ENCODE results near the gene SNUPN. TPM values are rescaled to one million over a fixed set of nuclear protein-coding genes. Genes with fewer than 3 reads are reported as not detected.
"Not testable (repeated sequence)": the region's sequence is repeated elsewhere in the genome, so short reads cannot be mapped to it uniquely, and the experiment has no call there.

Gene SNUPN
- total RNA-seq, 4 donors from 2014 or later: 16.3 to 35.1 (median 23.7) TPM

GRCh38 chr15:75561888-75562287 is 63.6 kb downstream of the SNUPN start:
- DNase-seq (ENCODE audit: low spot score in 2 of 2): no peak
- no peaks in the 10 kb centered on the region for H3K36me3 ChIP-seq
- TF ChIP-seq EP300 (IDR thresholded peaks at IDR 0.05) (no peak), POLR2A (IDR thresholded peaks at IDR 0.05) (no peak)
- TF ChIP-seq, protein P1, sequence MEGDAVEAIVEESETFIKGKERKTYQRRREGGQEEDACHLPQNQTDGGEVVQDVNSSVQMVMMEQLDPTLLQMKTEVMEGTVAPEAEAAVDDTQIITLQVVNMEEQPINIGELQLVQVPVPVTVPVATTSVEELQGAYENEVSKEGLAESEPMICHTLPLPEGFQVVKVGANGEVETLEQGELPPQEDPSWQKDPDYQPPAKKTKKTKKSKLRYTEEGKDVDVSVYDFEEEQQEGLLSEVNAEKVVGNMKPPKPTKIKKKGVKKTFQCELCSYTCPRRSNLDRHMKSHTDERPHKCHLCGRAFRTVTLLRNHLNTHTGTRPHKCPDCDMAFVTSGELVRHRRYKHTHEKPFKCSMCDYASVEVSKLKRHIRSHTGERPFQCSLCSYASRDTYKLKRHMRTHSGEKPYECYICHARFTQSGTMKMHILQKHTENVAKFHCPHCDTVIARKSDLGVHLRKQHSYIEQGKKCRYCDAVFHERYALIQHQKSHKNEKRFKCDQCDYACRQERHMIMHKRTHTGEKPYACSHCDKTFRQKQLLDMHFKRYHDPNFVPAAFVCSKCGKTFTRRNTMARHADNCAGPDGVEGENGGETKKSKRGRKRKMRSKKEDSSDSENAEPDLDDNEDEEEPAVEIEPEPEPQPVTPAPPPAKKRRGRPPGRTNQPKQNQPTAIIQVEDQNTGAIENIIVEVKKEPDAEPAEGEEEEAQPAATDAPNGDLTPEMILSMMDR (IDR thresholded peaks at IDR 0.05): no peak
- WGBS, 2 donors: 92 to 95% methylated on average over 5 of the region's 5 CpGs
- peaks cover 0 to 20% (median 0%) of the 10 kb centered on the region in 4 donors for H3K4me1 ChIP-seq
- H3K9me3 ChIP-seq: no peaks in the 10 kb centered on the region
- no peak overlapping the region for H3K27ac ChIP-seq
- no peaks in the 10 kb centered on the region for H3K27me3 ChIP-seq
- H3K4me3 ChIP-seq: no peak overlapping the region

DNA sequence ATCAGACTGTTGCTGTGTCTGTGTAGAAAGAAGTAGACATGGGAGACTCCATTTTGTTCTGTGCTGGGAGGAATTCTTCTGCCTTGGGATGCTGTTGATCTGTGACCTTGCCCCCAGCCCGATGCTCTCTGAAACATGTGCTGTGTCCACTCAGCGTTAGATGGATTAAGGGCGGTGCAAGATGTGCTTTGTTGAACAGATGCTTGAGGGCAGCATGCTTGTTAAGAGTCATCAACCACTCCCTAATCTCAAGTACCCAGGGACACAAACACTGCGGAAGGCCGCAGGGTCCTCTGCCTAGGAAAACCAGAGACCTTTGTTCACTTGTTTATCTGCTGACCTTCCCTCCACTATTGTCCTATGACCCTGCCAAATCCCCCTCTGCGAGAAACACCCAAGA is 66.2 kb downstream of the SNUPN start:
- H3K4me3 ChIP-seq; H3K27me3 ChIP-seq; H3K36me3 ChIP-seq; DNase-seq (ENCODE audit: low spot score in 2 of 2); H3K27ac ChIP-seq; H3K9me3 ChIP-seq: not testable (repeated sequence)
- H3K4me1 ChIP-seq: peaks cover 0 to 12% (median 0%) of the 10 kb centered on the region in 4 donors
- 64 to 77% methylated on average over 6 of the region's 6 CpGs for WGBS, 2 donors

DNA sequence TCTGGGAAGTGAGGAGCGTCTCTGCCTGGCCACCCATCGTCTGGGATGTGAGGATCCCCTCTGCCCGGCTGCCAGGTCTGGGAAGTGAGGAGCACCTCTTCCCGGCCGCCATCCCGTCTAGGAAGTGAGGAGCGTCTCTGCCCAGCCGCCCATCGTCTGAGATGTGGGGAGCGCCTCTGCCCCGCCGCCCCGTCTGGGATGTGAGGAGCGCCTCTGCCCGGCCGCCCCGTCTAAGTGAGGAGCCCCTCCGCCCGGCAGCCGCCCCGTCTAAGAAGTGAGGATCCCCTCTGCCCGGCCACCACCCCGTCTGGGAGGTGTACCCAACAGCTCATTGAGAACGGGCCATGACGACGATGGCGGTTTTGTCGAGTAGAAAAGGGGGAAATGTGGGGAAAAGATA is 66.6 kb downstream of the SNUPN start:
- not testable (repeated sequence) for DNase-seq (ENCODE audit: low spot score in 2 of 2); H3K9me3 ChIP-seq
- WGBS, 2 donors: 89 to 98% methylated on average over 14 to 23 of the region's 28 CpGs

GRCh38 chr15:75554717-75555116 is 70.8 kb downstream of the SNUPN start:
- Histone ChIP-seq H3K9me3 (no peaks in the 10 kb centered on the region), H3K27me3 (no peaks in the 10 kb centered on the region), H3K4me3 (no peak overlapping the region), H3K4me1 (peaks cover 0 to 30% (median 0%) of the 10 kb centered on the region in 4 donors), H3K36me3 (no peaks in the 10 kb centered on the region), H3K27ac (no peak overlapping the region)
- no peak for DNase-seq (ENCODE audit: low spot score in 2 of 2)
- TF ChIP-seq, protein P1 (IDR thresholded peaks at IDR 0.05): no peak

More for the DNA sequence above, 66.6 kb downstream of the SNUPN start:
- H3K36me3 ChIP-seq, H3K4me3 ChIP-seq, H3K27me3 ChIP-seq, H3K27ac ChIP-seq: not testable (repeated sequence)
- H3K4me1 ChIP-seq: peaks cover 0 to 13% (median 0%) of the 10 kb centered on the region in 4 donors

GRCh38 chr15:75553659-75554058 is 71.9 kb downstream of the SNUPN start:
- TF ChIP-seq, protein P1 (IDR thresholded peaks at IDR 0.05): no peak
- no peak for TF ChIP-seq POLR2A (IDR thresholded peaks at IDR 0.05)
- no peak for TF ChIP-seq EP300 (IDR thresholded peaks at IDR 0.05)
- Histone ChIP-seq H3K27ac (no peak overlapping the region), H3K4me3 (no peak overlapping the region), H3K36me3 (no peaks in the 10 kb centered on the region), H3K27me3 (no peaks in the 10 kb centered on the region), H3K9me3 (no peaks in the 10 kb centered on the region), H3K4me1 (peaks cover 0 to 30% (median 0%) of the 10 kb centered on the region in 4 donors)
- DNase-seq (ENCODE audit: low spot score in 2 of 2): no peak

DNA sequence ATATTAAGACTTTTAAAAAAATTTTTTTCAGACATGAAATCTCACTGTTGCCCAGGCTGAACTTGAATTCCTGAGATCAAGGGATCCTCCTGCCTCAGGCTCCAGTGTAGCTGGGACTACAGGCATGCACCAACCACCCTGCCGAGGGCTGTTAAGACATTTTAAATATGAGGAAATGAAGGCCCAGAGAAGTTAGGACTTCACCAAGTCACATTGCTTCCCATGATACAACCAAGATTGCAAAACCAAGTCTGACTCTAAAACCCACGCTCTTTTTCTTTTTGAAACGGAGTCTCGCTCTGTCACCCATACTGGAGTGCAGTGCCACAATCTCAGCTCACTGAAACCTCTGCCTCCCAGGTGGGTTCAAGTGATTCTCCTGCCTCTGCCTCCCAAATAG is 74.4 kb downstream of the SNUPN start:
- Histone ChIP-seq H3K27ac (no peak overlapping the region), H3K4me1 (peaks cover 0 to 38% (median 0%) of the 10 kb centered on the region in 4 donors), H3K27me3 (no peaks in the 10 kb centered on the region), H3K36me3 (no peaks in the 10 kb centered on the region), H3K4me3 (no peak overlapping the region), H3K9me3 (no peaks in the 10 kb centered on the region)
- WGBS, 2 donors: 77 to 84% methylated on average over 4 of the region's 4 CpGs
- no peak for DNase-seq (ENCODE audit: low spot score in 2 of 2)
- TF ChIP-seq, protein P1 (IDR thresholded peaks at IDR 0.05): no peak
- TF ChIP-seq EP300 (IDR thresholded peaks at IDR 0.05) (no peak), POLR2A (IDR thresholded peaks at IDR 0.05) (no peak)

Other genes with a start within 250 kb of the SNUPN start
- gene SIN3A, start 174.0 kb downstream of the SNUPN start, total RNA-seq: 10 to 100 TPM; 40.2 to 59.4 (median 43.1) TPM
- gene PTPN9, start 46.4 kb downstream of the SNUPN start, total RNA-seq: 10 to 100 TPM; 24.3 to 45.0 (median 32.0) TPM
- gene IMP3, start 14.5 kb upstream of the SNUPN start, total RNA-seq: 100 to 1,000 TPM; 163 to 179 (median 170) TPM
- 10 to 100 TPM; 29.7 to 44.9 (median 31.1) TPM for gene SNX33, start 22.2 kb upstream of the SNUPN start, total RNA-seq
- 100 to 1,000 TPM; 100 to 132 (median 115) TPM for gene CSPG4, start 87.1 kb upstream of the SNUPN start, total RNA-seq
- gene UBE2Q2, start 217.7 kb upstream of the SNUPN start, total RNA-seq: 10 to 100 TPM; 39.8 to 49.5 (median 46.2) TPM

Measured in tibial nerve (tissue), 4 donors.